ENCODE data around the gene CERS1.

The CERS1 gene

DNA sequence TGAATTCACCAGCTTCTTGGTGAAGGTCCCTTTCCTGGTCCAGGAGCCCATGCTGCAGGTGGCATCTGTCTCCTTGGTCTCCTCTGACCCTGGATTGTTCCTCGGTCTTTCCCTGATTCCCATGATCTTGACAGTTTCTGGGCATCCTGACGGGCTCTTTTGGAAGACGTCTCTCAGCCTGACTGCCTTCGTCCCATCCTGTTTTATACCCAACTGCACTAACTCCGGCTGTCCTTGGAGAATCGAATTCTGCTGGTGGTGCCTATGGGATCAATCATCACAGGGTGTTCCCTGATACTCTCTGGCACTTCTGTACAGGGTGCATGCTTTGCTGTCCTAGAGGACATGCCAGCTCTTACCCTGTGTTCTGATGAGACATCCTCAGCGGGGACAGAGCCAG, 19.1 kb downstream of the CERS1 start:
- no peak for DNase-seq (ENCODE audit: low read depth, low spot score)
- TF ChIP-seq FOXP2 (optimal IDR thresholded peaks at IDR 0.05; ENCODE audit: control extremely low read depth, extremely low read length, insufficient read depth): no peak
- TF ChIP-seq EZH2 (IDR thresholded peaks at IDR 0.05): no peak
- TF ChIP-seq POLR2AphosphoS5 (IDR thresholded peaks at IDR 0.05; ENCODE audit: borderline replicate concordance, low read depth, low read length): no peak
- Histone ChIP-seq H3K27ac (no peak overlapping the region), H3K9me3 (ENCODE audit: low read depth, low read length) (no peaks in the 10 kb centered on the region), H3K4me3 (no peak overlapping the region), H3K9ac (ENCODE audit: insufficient read length) (no peak overlapping the region), H3K36me3 (ENCODE audit: insufficient read depth, low read length) (peaks cover 6% of the 10 kb centered on the region; the same call in 1 of the 2 replicates)

- DNase-seq (ENCODE audit: low read depth, low spot score): no peak
Measured at GRCh38 chr19:18875726-18876125, 20.2 kb downstream of the CERS1 start.

GRCh38 chr19:18871543-18871942, 24.4 kb downstream of the CERS1 start:
- no peak overlapping the region for H3K4me3 ChIP-seq
- H3K36me3 ChIP-seq (ENCODE audit: insufficient read depth, low read length): peaks cover 18% of the 10 kb centered on the region; the same call in 1 of the 2 replicates
- no peak for DNase-seq (ENCODE audit: low read depth, low spot score)
- H3K9me3 ChIP-seq (ENCODE audit: low read depth, low read length): no peaks in the 10 kb centered on the region
- H3K9ac ChIP-seq (ENCODE audit: insufficient read length): no peak overlapping the region
- H3K27ac ChIP-seq: no peak overlapping the region
- TF ChIP-seq POLR2AphosphoS5 (IDR thresholded peaks at IDR 0.05; ENCODE audit: borderline replicate concordance, low read depth, low read length): no peak
- TF ChIP-seq FOXP2 (optimal IDR thresholded peaks at IDR 0.05; ENCODE audit: control extremely low read depth, extremely low read length, insufficient read depth): no peak
- TF ChIP-seq EZH2 (IDR thresholded peaks at IDR 0.05): no peak

More at GRCh38 chr19:18875726-18876125, 20.2 kb downstream of the CERS1 start:
- H3K9ac ChIP-seq (ENCODE audit: insufficient read length): no peak overlapping the region
- H3K36me3 ChIP-seq (ENCODE audit: insufficient read depth, low read length): peaks cover 6% of the 10 kb centered on the region; the same call in 1 of the 2 replicates
- no peak overlapping the region for H3K4me3 ChIP-seq
- H3K9me3 ChIP-seq (ENCODE audit: low read depth, low read length): no peaks in the 10 kb centered on the region
- TF ChIP-seq POLR2AphosphoS5 (IDR thresholded peaks at IDR 0.05; ENCODE audit: borderline replicate concordance, low read depth, low read length) (no peak), EZH2 (IDR thresholded peaks at IDR 0.05) (no peak), FOXP2 (optimal IDR thresholded peaks at IDR 0.05; ENCODE audit: control extremely low read depth, extremely low read length, insufficient read depth) (no peak)
- H3K27ac ChIP-seq: peak overlapping the region; percentile 62

DNA sequence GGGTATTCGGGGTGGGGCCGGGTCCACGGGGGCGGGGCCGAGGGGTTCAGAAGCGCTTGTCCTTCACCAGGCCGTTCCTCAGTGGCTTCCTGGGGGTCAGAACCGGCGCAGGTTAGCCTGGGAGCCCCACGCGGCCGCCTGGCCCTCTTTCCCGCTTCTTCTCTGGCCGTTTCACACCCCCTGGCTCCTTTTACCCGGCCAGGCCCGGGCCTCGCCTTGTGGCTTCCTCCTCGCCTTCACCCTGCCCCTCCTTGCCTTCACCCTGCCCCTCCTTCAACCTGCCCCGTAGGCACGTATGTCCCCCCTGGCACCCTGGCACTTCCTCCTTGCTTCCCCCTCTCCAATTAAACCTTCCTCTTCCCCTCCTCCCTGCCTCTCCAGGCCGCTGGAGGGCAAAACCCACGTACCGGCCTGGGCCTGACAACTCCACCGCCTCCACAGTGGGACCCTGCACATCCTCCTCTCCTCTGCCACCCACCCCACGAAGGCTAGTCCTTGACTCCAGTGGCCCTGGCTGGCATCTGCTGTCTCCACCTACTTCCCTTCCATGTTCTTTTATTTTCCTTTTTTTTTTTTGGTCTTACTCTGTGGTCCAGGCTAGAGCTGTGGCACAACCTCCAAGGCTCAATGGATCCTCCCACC, 25.3 kb downstream of the CERS1 start:
- Histone ChIP-seq H3K36me3 (ENCODE audit: insufficient read depth, low read length) (peaks cover 25% of the 10 kb centered on the region; the same call in 1 of the 2 replicates), H3K27ac (no peak overlapping the region), H3K9me3 (ENCODE audit: low read depth, low read length) (no peaks in the 10 kb centered on the region), H3K9ac (ENCODE audit: insufficient read length) (no peak overlapping the region), H3K4me3 (no peak overlapping the region)
- no peak for TF ChIP-seq POLR2AphosphoS5 (IDR thresholded peaks at IDR 0.05; ENCODE audit: borderline replicate concordance, low read depth, low read length)
- no peak for TF ChIP-seq FOXP2 (optimal IDR thresholded peaks at IDR 0.05; ENCODE audit: control extremely low read depth, extremely low read length, insufficient read depth)
- TF ChIP-seq EZH2 (IDR thresholded peaks at IDR 0.05): no peak
- DNase-seq (ENCODE audit: low read depth, low spot score): no peak

DNA sequence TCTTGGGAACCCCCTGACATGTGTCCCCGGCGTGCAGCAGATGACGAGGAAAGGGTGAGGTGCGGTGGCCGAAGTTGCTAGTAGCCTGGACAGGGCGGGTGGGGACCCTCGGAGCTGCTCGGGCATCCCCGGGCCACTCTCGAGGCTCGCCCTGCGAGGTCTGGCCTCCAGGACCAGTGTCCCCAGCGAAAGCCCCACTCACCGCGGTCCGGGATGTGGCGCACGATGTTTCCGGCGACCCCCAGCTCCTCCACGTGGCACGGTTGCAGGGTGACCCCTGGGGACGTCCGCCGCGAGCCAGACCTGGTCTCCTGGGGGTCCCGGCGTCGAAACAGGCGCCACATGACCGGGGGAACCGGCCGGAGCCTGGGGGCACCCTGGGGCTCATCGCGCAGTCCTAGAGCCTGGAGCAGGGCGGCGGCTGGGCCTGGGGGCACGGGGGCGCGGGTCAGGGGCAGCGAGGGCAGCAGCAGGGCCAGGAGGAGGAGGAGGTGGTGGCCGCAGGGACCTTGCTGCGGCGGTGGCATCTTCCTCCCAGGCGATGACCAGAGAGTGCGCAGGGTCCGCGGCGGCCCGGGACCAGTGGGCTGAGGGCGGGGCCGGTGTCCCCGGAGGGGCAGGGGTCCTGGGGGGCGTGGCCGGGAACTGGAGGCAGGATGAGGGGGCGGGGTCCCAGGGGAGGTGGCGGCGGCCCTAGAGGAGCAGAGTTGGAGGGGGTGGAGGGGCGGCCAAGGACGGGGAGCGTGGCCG, 26.0 kb downstream of the CERS1 start:
- TF ChIP-seq POLR2AphosphoS5 (IDR thresholded peaks at IDR 0.05; ENCODE audit: borderline replicate concordance, low read depth, low read length): no peak
- DNase-seq (ENCODE audit: low read depth, low spot score): no peak
- Histone ChIP-seq H3K9me3 (ENCODE audit: low read depth, low read length) (no peaks in the 10 kb centered on the region), H3K27ac (no peak overlapping the region), H3K4me3 (no peak overlapping the region), H3K36me3 (ENCODE audit: insufficient read depth, low read length) (peaks cover 32% of the 10 kb centered on the region; the same call in 1 of the 2 replicates), H3K9ac (ENCODE audit: insufficient read length) (no peak overlapping the region)

GRCh38 chr19:18869023-18869618, 26.8 kb downstream of the CERS1 start:
- Histone ChIP-seq H3K36me3 (ENCODE audit: insufficient read depth, low read length) (peaks cover 35% of the 10 kb centered on the region; the same call in 1 of the 2 replicates), H3K9me3 (ENCODE audit: low read depth, low read length) (no peaks in the 10 kb centered on the region), H3K9ac (ENCODE audit: insufficient read length) (no peak overlapping the region), H3K4me3 (no peak overlapping the region), H3K27ac (no peak overlapping the region)
- DNase-seq (ENCODE audit: low read depth, low spot score): no peak
- TF ChIP-seq FOXP2 (optimal IDR thresholded peaks at IDR 0.05; ENCODE audit: control extremely low read depth, extremely low read length, insufficient read depth): no peak
- TF ChIP-seq EZH2 (IDR thresholded peaks at IDR 0.05): no peak
- TF ChIP-seq POLR2AphosphoS5 (IDR thresholded peaks at IDR 0.05; ENCODE audit: borderline replicate concordance, low read depth, low read length): no peak

GRCh38 chr19:18868380-18869022, 27.5 kb downstream of the CERS1 start:
- H3K4me3 ChIP-seq: no peak overlapping the region
- no peak overlapping the region for H3K27ac ChIP-seq
- no peak for DNase-seq (ENCODE audit: low read depth, low spot score)
- H3K9me3 ChIP-seq (ENCODE audit: low read depth, low read length): no peaks in the 10 kb centered on the region
- H3K36me3 ChIP-seq (ENCODE audit: insufficient read depth, low read length): peaks cover 41% of the 10 kb centered on the region; the same call in 1 of the 2 replicates
- H3K9ac ChIP-seq (ENCODE audit: insufficient read length): no peak overlapping the region
- TF ChIP-seq FOXP2 (optimal IDR thresholded peaks at IDR 0.05; ENCODE audit: control extremely low read depth, extremely low read length, insufficient read depth) (no peak), EZH2 (IDR thresholded peaks at IDR 0.05) (no peak), POLR2AphosphoS5 (IDR thresholded peaks at IDR 0.05; ENCODE audit: borderline replicate concordance, low read depth, low read length) (no peak)

GRCh38 chr19:18867751-18868150, 28.2 kb downstream of the CERS1 start:
- Histone ChIP-seq H3K4me3 (no peak overlapping the region), H3K27ac (0 out of 2 replicates have a peak overlapping the region, but pooled peaks have one; percentile 13), H3K9me3 (ENCODE audit: low read depth, low read length) (no peaks in the 10 kb centered on the region), H3K36me3 (ENCODE audit: insufficient read depth, low read length) (peaks cover 45% of the 10 kb centered on the region; the same call in 1 of the 2 replicates), H3K9ac (ENCODE audit: insufficient read length) (no peak overlapping the region)
- TF ChIP-seq FOXP2 (optimal IDR thresholded peaks at IDR 0.05; ENCODE audit: control extremely low read depth, extremely low read length, insufficient read depth): no peak
- TF ChIP-seq POLR2AphosphoS5 (IDR thresholded peaks at IDR 0.05; ENCODE audit: borderline replicate concordance, low read depth, low read length): no peak
- no peak for TF ChIP-seq EZH2 (IDR thresholded peaks at IDR 0.05)
- no peak for DNase-seq (ENCODE audit: low read depth, low spot score)

Data from SK-N-MC (cell line).